ENCODE data around the gene PSME4.
"Not testable (repeated sequence)": the region's sequence is repeated elsewhere in the genome, so short reads cannot be mapped to it uniquely, and the experiment has no call there.

The PSME4 gene

DNA sequence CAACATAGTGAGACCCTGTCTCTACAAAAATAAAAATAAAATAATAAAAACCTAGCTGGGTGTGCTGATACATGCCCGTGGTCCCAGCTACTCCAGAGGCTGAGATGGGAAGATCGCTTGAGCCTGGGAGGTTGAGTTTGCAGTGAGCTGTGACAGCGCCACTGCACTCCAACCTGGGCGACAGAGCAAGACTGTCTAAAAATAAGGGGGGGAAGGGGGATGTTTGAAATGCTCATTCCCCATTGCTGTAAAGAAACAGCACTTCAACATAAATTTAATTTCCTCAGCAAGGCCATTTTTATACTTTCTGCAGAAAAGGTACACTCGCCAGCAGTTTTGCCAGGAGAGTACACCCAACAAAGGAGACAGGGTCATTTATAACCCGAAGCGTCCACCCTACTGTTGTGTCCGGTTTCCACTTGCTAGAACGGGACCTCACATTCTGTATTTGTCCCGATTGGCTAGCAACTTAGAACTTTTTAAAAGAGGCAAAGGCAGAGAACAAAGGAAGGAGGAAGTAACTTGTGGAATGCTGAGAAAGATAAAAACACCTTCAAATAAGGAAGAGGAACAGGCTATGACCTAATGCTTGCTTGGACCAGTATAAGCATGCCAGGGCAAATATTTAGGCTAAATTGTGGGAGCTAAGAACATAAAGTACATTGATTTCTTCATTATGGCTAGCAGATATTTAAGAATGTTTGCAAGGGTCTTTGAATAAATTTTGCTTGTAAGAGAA is 9.1 kb downstream of the PSME4 start:
- ATAC-seq: not testable (repeated sequence)

GRCh38 chr2:53960476-53960875 is 10.3 kb downstream of the PSME4 start:
- no peak for ATAC-seq

DNA sequence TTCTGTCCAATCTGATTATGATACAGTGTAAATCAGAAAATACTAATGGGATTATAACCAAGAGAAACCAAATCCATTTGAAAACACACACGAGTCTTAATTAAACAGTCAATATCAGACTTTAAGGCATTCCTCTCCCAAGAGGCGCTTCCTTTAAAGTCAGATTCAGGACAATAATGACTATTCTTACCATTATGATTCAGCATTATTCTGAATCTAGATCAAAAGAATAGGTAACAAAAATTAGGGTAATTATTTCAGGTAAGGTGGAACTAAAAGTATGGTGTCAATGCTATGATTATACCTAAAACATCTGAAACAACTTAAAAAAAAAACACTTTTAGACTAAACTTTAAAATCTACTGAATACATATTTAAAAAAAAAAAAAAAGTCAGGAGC is 12.3 kb downstream of the PSME4 start:
- no peak for ATAC-seq

DNA sequence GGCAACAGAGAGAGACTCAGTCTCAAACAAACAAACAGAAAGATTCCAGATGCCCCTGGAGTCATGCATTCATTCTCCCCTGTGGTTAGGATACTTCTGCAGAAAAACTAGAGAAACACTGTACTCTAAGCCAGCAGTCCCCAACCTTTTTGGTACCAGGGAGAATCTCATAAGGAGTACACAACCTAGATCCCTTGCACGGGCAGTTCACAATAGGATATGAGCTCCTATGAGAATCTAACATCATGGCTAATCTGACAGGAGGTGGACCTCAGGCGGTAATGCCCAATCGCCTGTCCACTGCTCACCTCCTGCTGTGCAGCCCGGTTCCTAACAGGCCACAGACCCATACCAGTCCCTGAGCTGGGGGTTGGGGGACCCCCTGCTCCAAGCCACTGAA is 18.3 kb downstream of the PSME4 start:
- ATAC-seq: no peak

DNA sequence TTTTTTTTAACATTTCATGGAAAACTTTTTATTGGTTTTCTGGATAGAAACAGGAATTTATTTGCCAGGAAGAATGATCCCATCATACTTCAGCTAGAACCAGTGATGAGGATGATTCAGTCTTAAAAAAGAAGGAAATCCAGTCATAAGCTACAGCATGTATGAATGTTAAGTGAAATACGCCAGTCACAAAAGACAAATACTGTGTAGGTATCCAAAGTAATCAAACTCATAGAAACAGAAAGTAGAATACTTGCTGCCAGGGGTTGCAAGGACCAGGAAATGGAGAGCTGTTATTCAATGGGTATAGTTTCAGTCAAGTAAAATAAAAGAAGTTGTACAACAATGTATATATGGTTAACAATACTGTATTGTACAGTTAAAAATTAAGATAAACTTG is 21.3 kb downstream of the PSME4 start:
- ATAC-seq: peak; percentile 48

DNA sequence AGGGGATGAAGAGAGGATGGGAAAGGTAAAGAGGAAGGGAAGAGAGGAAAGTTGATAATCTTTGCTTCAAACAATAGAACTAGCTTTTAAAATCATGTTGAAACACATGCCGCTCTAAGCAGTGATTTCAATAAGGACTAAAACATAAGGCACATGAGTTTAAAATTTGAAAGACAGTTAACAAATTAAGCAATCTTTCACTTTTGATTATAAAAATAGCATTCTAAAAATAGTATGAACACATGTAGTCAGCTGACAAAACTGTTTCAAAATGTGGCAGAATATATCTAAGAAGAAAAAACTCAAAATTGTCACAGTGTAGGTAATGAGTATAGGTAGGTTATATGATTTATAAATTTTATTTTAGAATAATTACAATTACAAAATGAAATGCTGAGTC is 25.3 kb downstream of the PSME4 start:
- no peak for ATAC-seq

DNA sequence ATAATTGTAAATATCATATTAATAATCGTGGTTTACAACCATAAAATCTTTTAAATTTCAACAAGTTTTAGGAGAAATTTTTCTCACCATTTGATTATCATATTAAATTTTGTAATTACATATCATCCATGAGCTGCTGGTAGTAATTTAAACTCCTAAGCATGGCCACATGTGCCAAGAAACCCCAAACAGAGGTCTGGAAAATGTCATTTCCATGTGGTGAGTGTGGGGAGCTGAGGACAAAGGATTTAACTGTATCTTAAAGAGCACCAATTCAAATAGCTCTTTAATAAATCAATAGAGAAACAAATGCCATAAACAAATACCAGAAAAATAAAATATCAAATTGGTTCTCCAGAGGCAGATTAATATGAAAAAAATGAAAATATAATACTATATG is 26.3 kb downstream of the PSME4 start:
- no peak for ATAC-seq

DNA sequence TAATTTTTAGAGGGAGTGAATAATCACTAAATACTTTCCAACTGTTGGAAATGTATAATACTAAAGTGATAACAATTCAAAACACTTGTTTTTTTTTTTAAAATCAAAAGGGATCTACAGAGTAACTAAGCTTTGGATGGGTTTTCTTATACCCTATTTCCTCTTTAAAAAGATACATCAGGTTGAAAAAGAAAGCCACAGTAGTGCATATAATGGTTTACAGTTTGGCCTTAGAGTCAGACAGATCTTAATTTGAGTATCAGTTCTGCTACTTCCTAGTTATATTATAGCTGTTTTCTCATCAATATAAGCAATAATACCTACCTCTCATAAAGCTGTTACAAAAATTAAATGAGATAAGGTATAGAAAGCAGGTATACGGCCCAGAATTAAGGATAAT is 28.5 kb downstream of the PSME4 start:
- ATAC-seq: no peak

GRCh38 chr2:53941749-53942148 is 29.0 kb downstream of the PSME4 start:
- no peak for ATAC-seq

- ATAC-seq: no peak
These were observed 31.1 kb downstream of the PSME4 start for GRCh38 chr2:53939656-53940055.

DNA sequence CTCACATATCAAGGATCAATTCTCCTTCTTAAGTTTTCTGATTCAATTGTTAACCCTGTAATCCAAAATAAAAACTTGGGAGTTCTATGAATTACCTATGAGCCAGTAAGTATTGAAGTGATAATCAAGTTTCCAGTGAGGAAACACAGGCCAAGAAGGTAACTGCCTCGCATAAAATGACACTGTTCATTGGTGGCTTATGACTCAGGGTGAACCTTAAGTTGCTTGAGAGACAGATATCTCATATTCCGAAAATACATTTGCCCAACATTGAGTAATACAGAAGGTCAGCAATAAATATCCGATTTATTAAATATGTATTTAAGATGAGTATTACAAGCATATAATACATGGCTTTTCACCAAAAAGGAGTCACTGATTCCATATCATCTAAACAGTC is 31.9 kb downstream of the PSME4 start:
- no peak for ATAC-seq

- no peak for ATAC-seq
These were observed 37.5 kb downstream of the PSME4 start for GRCh38 chr2:53933329-53933728.

DNA sequence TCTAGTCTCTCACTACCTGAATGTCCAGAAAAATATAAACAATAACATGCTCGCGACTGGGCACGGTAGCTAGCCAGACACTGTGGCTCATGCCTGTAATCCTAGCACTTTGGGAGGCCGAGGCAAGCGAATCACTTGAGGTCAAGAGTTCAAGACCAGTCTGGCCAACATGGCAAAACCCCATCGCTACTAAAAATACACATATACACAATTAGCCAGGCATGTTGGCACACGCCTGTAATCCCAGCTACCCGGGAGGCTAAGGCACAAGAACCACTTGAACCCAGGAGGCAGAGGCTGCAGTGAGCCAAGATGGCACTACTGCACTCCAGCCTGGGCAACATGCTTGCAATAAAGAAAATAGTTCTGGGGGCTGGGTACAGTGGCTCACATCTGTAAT is 44.5 kb downstream of the PSME4 start:
- not testable (repeated sequence) for ATAC-seq

DNA sequence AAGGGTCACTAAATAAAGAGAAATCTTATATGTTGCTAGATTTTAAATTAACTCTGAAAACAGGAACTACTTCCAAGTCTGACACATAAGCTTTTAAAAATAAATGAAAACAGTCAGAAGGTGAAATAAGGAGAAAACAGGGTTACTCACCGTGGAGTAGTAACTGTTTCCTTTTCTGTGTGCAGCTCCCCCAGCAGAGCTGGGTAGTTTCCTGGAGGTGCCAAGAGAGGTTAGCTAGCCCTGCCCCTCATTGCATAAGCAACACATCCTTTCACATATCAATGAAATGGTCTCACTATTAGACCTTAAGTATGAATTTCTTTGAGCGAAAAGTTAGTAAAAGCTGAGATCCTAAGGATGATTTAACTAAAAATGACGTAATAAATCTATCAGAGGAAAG is 57.1 kb downstream of the PSME4 start:
- ATAC-seq: peak; percentile 94 to 96

DNA sequence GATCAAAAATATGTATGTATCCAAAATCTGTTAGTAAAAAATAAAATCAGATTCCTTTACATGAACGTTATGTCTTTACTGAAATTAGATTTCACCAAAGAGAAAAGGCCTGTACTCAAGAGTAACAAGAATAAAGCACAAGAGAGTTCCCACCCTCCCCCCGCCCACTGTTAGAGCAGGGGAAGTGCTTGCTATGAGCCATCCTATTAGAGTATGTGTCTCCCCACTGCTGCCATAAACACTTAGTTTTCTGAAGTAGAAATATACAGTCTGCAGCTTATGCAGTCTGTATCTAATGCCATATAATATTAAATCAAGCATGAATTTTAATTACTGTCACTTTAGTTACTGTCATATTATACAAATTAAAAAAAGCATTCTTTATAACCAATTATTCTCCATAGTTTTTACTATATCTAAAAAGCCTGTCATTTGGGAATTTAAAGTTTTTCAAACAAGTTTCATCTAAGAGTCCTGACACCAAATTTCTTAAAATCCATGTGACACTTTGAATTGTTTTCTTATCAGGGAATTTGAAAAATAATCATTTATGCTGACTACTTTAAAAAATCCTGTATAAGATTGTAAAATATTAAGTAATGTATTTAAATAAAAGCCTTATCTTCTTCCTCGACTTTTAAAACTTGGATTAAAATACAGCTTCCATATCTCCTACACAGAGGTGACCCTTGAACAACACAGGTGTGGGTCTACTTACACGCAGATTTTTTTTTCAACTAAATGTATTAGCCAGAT is 59.2 kb downstream of the PSME4 start:
- no peak for ATAC-seq

DNA sequence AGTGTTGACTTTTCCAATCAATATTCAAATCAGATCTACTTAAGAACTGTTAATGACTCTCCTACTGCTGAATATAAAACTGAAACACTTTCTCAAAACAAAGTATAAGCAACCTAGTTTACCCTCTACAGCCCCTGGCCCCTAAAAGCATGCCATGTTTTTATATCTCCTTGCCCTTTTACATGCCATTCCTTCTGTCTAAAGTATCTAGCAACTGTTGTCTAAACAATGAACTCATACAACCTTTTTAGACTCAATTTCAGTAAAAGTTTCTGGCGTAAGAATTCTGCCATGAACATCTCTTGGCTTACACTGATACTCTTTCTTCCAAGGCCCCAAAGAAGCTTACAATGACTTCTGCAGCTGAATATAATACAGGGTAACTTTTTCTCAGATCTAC is 63.2 kb downstream of the PSME4 start:
- ATAC-seq: no peak

DNA sequence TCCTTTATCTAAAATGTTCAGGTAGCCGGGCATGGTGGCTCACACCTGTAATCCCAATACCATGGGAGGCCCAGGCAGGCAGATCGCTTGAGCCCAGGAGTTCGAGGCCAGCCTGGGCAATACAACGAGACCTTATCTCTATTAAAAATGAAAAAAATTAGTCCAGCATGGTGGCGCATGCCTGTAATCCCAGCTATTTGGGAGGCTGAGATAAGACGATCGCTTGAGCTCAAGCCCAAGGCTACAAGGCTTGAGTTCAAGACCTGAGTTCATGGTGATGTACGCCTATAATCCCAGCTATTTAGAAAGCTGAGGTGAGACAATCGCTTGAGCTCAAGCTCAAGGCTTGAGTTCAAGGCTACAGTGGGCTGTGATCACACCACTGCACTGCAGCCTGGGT is 65.4 kb downstream of the PSME4 start:
- ATAC-seq: no peak

DNA sequence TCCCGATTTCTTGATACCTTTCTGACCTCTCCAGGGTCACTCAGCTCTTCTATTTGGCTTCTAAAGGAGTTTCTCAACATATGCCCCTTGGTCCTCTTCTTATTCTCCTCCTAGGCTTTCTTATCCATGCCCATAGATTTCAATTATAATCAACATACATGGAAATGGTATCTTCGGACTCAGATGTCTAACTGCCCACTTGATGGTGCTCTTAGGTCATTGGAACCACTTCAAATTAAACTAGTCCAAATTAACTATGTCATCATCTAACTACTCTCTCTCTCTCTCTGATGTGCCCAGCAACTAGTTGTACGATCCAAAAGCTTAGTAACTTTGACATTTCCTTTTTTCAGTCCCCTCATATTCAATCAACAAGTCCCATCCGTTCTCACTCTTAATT is 67.8 kb downstream of the PSME4 start:
- ATAC-seq: no peak

DNA sequence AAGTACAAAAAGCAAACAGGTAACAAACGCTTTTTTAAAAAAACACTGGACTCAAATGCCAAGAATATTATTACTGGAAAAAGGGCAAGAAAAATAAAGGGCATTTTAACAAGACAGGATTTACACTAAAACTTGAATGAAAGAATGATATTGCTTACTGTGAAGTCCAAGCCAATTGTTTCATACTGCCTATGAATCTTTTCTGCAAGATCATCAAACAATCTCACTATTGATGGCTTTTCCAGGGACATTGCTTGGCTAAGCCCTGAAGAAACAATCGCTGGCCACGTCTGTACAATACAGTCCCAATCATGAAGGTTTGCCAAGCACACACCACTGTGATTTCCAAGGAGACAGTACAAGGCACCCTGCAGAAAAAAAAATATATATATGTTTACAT is 69.6 kb downstream of the PSME4 start:
- no peak for ATAC-seq

- ATAC-seq: peak; percentile 91 to 94
These were observed 73.9 kb downstream of the PSME4 start for GRCh38 chr2:53896864-53897263.

- ATAC-seq: peak; percentile 52 to 57
These were observed 84.2 kb downstream of the PSME4 start for GRCh38 chr2:53886406-53887280.

GRCh38 chr2:53884883-53885282 is 85.9 kb downstream of the PSME4 start:
- peak; percentile 48 to 66 for ATAC-seq

- no peak for ATAC-seq
These were observed 88.8 kb downstream of the PSME4 start for GRCh38 chr2:53881986-53882385.

Data from activated CD4-positive, CD25-positive, alpha-beta regulatory T cell treated with anti-CD3 and anti-CD28 coated beads, Interleukin-2, amount 50 U/mL, for 24 hours (primary cell).